Measurements from ENCODE around the gene YPEL3. TPM values are rescaled to one million over a fixed set of nuclear protein-coding genes. Genes with fewer than 3 reads are reported as not detected.
"Not testable (repeated sequence)": the region's sequence is repeated elsewhere in the genome, so short reads cannot be mapped to it uniquely, and the experiment has no call there.

YPEL3 gene
- total RNA-seq, 1 donor from 2014 or later: 113 TPM

GRCh38 chr16:30115238-30115637 is 19.2 kb upstream of the YPEL3 start:
- H3K9me3 ChIP-seq: no peaks in the 10 kb centered on the region
- peak; percentile 62 for DNase-seq
- H3K27ac ChIP-seq: peak overlapping the region; percentile 18
- TF ChIP-seq, protein P1, sequence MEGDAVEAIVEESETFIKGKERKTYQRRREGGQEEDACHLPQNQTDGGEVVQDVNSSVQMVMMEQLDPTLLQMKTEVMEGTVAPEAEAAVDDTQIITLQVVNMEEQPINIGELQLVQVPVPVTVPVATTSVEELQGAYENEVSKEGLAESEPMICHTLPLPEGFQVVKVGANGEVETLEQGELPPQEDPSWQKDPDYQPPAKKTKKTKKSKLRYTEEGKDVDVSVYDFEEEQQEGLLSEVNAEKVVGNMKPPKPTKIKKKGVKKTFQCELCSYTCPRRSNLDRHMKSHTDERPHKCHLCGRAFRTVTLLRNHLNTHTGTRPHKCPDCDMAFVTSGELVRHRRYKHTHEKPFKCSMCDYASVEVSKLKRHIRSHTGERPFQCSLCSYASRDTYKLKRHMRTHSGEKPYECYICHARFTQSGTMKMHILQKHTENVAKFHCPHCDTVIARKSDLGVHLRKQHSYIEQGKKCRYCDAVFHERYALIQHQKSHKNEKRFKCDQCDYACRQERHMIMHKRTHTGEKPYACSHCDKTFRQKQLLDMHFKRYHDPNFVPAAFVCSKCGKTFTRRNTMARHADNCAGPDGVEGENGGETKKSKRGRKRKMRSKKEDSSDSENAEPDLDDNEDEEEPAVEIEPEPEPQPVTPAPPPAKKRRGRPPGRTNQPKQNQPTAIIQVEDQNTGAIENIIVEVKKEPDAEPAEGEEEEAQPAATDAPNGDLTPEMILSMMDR (IDR thresholded peaks at IDR 0.05): no peak
- no peaks in the 10 kb centered on the region for H3K27me3 ChIP-seq (ENCODE audit: low read depth)
- no peak overlapping the region for H3K4me3 ChIP-seq
- H3K36me3 ChIP-seq: peaks cover 88% of the 10 kb centered on the region
- H3K4me1 ChIP-seq: peaks cover 22% of the 10 kb centered on the region
- ATAC-seq: peak; percentile 75 to 81
- intact Hi-C loops (cut with DNase I): no loop called here

- H3K4me3 ChIP-seq; H3K27me3 ChIP-seq (ENCODE audit: low read depth); intact Hi-C loops (cut with DNase I); ATAC-seq; H3K9me3 ChIP-seq; DNase-seq: not testable (repeated sequence)
- peaks cover 89% of the 10 kb centered on the region for H3K36me3 ChIP-seq
- peaks cover 19% of the 10 kb centered on the region for H3K4me1 ChIP-seq
- H3K27ac ChIP-seq: peak overlapping the region; percentile 18
Observed at GRCh38 chr16:30114833-30115232, 18.8 kb upstream of the YPEL3 start.

GRCh38 chr16:30114411-30114810 is 18.4 kb upstream of the YPEL3 start:
- H3K36me3 ChIP-seq: peaks cover 89% of the 10 kb centered on the region
- TF ChIP-seq, protein P1 (IDR thresholded peaks at IDR 0.05): no peak
- no peak overlapping the region for H3K4me3 ChIP-seq
- H3K4me1 ChIP-seq: peaks cover 16% of the 10 kb centered on the region
- intact Hi-C loops (cut with DNase I): no loop called here
- peak overlapping the region; percentile 27 for H3K27ac ChIP-seq
- DNase-seq: no peak
- no peaks in the 10 kb centered on the region for H3K27me3 ChIP-seq (ENCODE audit: low read depth)
- ATAC-seq: peak in 1 of 2 donors; percentile 5
- no peaks in the 10 kb centered on the region for H3K9me3 ChIP-seq

DNA sequence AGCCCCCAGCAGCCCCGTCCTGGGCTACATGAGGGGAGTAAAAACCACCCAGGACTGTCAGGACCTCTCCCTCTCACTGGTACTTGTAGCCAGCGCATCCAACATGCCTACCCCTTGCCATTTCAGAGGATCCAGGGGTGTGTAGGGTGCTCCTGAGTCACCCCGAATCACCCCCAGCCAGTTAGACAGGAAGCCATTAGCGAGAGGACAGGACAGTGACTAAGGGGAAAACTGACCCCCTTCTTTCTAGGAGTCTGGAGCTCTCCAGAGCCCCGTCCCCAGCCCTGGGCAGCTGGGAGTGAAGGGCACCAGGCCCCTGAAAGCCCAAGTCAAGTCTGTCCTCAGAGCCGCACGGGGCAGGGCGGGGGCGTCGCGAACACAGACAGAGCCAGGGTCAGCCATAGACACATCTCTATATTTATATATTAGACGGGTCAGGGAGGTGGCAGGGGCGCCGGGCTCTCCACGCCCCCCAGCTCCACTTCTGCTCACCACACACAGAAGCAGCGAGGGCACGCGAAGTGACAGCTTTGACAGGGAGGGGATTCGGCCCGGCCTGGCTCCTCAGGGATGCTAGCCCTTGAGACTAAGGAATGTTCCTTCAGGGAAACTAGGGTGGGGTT is 17.8 kb upstream of the YPEL3 start:
- ATAC-seq (no peak), DNase-seq (no peak)
- Histone ChIP-seq H3K36me3 (peaks cover 89% of the 10 kb centered on the region), H3K27ac (peak overlapping the region; percentile 27), H3K4me1 (peaks cover 16% of the 10 kb centered on the region), H3K9me3 (no peaks in the 10 kb centered on the region), H3K4me3 (no peak overlapping the region), H3K27me3 (ENCODE audit: low read depth) (no peaks in the 10 kb centered on the region)
- intact Hi-C loops (cut with DNase I): no loop called here
- TF ChIP-seq, protein P1 (IDR thresholded peaks at IDR 0.05): no peak

GRCh38 chr16:30113031-30113710 is 17.2 kb upstream of the YPEL3 start, which contains the start of gene GDPD3:
GDPD3 (minus strand) TSS chr16:30113537; CDS start chr16:30113478, 59 bp downstream.
- peaks cover 86% of the 10 kb centered on the region for H3K36me3 ChIP-seq

More at GRCh38 chr16:30113031-30113710, 17.2 kb upstream of the YPEL3 start, which contains the start of gene GDPD3:
- Histone ChIP-seq H3K4me1 (peaks cover 16% of the 10 kb centered on the region), H3K27me3 (ENCODE audit: low read depth) (no peaks in the 10 kb centered on the region), H3K27ac (peak within 1 kb of the TSS; percentile 27), H3K4me3 (no peak within 1 kb of the TSS), H3K9me3 (no peaks in the 10 kb centered on the region)
- TF ChIP-seq, protein P1 (IDR thresholded peaks at IDR 0.05): no peak
- ATAC-seq (peak; percentile 32 to 34), DNase-seq (no peak)
- intact Hi-C loops (cut with DNase I): no loop called here

Measured in lower lobe of right lung (tissue), 2 donors.